IPS-18a (cell line): ENCODE measurements around the gene PIGN.

ENCODE experiments used
- H3K27ac ChIP-seq: one replicate; pipeline ENCODE4 v1.5.1; 2013; ENCODE audit warnings: low read length
- H3K27me3 ChIP-seq: one replicate; pipeline ENCODE4 v1.6.1; 2013; ENCODE audit warnings: mild to moderate bottlenecking, low read length; ENCODE audit not compliant: control insufficient read depth, insufficient read depth
- H3K36me3 ChIP-seq: one replicate; pipeline ENCODE4 v1.6.1; 2013; ENCODE audit warnings: low read depth, low read length; ENCODE audit not compliant: control insufficient read depth
- H3K4me1 ChIP-seq: one replicate; pipeline ENCODE4 v1.6.1; 2013; ENCODE audit warnings: low read depth, low read length; ENCODE audit not compliant: control insufficient read depth
- H3K4me3 ChIP-seq: one replicate; pipeline ENCODE4 v1.5.1; 2013; ENCODE audit warnings: low read length
- H3K9ac ChIP-seq: one replicate; pipeline ENCODE4 v1.6.1; 2013; ENCODE audit warnings: mild to moderate bottlenecking, low read length, moderate library complexity
- H3K9me3 ChIP-seq: one replicate; pipeline ENCODE4 v1.6.1; 2013; ENCODE audit warnings: low read depth, low read length; ENCODE audit not compliant: control insufficient read depth

PIGN gene

DNA sequence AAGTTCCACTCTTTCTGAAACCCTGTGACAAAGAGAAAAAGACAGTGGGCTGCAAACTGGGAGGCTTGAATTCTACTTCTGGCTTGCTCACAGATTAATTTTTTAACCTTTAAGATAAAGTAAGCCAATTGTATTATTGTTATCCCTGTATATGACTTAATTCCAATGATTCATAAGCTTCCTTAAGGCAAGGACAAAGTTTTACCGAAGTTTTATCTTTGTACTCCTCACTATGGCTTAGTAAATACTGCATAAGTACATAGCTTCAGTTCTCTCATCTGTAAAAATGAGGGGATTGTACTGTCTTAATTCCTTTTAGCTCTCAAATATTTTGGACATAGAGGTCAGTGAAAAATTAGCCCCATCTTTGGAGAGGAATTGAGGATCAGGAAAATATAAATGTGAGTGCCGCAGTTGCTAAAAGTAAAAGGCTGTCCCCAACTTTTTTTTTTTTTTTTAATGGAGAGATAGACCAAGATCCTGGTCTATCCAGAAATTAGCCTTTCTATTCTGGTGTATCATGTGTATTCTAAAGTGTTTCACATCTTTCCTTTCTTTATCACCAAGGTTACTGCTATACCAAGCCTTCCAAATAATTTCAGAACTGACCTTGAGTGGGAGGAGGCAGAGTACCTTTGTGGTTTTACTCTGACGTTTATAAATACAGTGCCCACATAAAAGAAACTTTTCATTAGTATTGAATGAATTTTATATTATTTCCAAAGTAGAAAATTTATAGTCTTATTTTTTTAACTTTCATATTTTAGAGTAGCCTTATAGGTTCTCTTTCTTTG, 13.5 kb upstream of the PIGN start:
- H3K9ac ChIP-seq, result no peak overlapping the region
- no peak overlapping the region for H3K4me3 ChIP-seq
- no peaks in the 10 kb centered on the region for H3K9me3 ChIP-seq
- H3K4me1 ChIP-seq, result no peaks in the 10 kb centered on the region
- no peaks in the 10 kb centered on the region for H3K27me3 ChIP-seq
- no peaks in the 10 kb centered on the region for H3K36me3 ChIP-seq
- no peak overlapping the region for H3K27ac ChIP-seq

DNA sequence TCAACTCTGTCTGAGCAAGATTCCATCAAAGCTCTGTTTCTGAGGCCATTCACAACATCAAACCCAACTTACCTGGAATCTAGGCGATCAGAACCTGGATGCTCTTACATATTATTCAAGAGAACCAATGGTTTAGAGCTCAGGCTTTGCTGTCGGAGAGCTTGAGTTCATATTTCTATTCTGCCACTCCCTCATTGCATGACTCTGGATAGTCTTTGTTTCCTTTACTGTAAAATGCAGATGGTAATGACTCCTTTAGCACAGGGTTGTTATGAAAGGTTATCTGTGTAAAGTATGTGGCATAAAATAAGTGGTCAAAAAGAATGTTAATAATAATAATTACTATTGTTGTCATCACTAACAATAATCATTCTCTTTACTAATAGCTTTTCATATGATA, 12.8 kb upstream of the PIGN start:
- Histone ChIP-seq H3K9me3 (no peaks in the 10 kb centered on the region), H3K27me3 (no peaks in the 10 kb centered on the region), H3K4me1 (no peaks in the 10 kb centered on the region), H3K27ac (no peak overlapping the region), H3K4me3 (no peak overlapping the region), H3K36me3 (no peaks in the 10 kb centered on the region), H3K9ac (no peak overlapping the region)

DNA sequence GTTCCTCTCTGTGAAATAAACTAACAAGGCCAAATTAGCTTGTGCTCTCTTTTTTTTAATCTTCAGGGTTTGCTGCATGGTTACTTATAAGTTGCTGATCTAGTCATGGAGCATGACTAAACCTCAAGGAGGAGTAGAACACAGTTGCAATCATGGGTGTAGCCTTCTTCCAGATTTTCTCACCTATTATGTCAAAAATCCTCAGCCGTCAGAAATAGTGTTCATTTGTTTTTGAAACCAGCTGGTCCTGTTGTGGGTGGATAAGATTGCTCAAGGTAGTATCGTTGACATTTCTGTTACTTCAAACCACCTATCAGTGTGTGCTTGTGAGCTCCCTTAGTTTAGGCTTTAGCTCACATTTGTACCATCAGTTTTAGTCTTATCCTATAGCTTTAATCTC, 11.4 kb upstream of the PIGN start:
- Histone ChIP-seq H3K36me3 (no peaks in the 10 kb centered on the region), H3K4me1 (no peaks in the 10 kb centered on the region), H3K9ac (no peak overlapping the region), H3K9me3 (no peaks in the 10 kb centered on the region), H3K27me3 (no peaks in the 10 kb centered on the region), H3K27ac (no peak overlapping the region), H3K4me3 (no peak overlapping the region)

GRCh38 chr18:62196980-62197379, 10.1 kb upstream of the PIGN start:
- Histone ChIP-seq H3K4me1 (no peaks in the 10 kb centered on the region), H3K36me3 (no peaks in the 10 kb centered on the region), H3K27ac (no peak overlapping the region), H3K9ac (no peak overlapping the region), H3K9me3 (no peaks in the 10 kb centered on the region), H3K4me3 (no peak overlapping the region), H3K27me3 (no peaks in the 10 kb centered on the region)

- Histone ChIP-seq H3K27ac (no peak overlapping the region), H3K4me1 (no peaks in the 10 kb centered on the region), H3K27me3 (no peaks in the 10 kb centered on the region), H3K36me3 (no peaks in the 10 kb centered on the region), H3K4me3 (no peak overlapping the region), H3K9me3 (no peaks in the 10 kb centered on the region), H3K9ac (no peak overlapping the region)
Observed at GRCh38 chr18:62196079-62196478, 9.2 kb upstream of the PIGN start.

DNA sequence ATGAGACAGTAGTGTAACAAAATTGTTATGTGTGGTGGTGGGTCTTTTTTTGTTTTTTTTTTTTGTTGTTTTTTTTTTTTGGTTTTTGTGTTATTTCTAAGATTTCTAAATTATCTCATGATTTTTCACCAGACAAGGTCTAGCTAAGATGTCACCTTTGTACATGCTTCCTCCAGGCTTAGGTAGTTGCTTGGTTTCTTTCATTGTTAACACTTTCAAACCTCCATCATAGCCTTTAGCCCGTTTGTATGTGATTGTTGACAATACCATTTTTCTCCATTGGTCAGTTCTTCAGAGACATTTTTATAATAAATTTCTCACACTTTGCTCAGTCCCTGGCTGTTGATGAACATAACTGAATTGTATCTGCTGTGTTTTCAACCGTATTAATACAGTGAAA, 2.4 kb upstream of the PIGN start:
- Histone ChIP-seq H3K4me1 (peaks cover 11% of the 10 kb centered on the region), H3K27ac (no peak overlapping the region), H3K36me3 (no peaks in the 10 kb centered on the region), H3K27me3 (no peaks in the 10 kb centered on the region), H3K9me3 (no peaks in the 10 kb centered on the region), H3K9ac (peak overlapping the region; percentile 93), H3K4me3 (peak overlapping the region; percentile 99)

- no peaks in the 10 kb centered on the region for H3K27me3 ChIP-seq
- no peaks in the 10 kb centered on the region for H3K36me3 ChIP-seq
- H3K4me1 ChIP-seq, result peaks cover 11% of the 10 kb centered on the region
- H3K9ac ChIP-seq, result peak overlapping the region; percentile 93
- no peaks in the 10 kb centered on the region for H3K9me3 ChIP-seq
- H3K4me3 ChIP-seq, result peak overlapping the region; percentile 99
- H3K27ac ChIP-seq, result peak overlapping the region; percentile 97
Observed at GRCh38 chr18:62187543-62188510, 971 bp upstream of the PIGN start.

DNA sequence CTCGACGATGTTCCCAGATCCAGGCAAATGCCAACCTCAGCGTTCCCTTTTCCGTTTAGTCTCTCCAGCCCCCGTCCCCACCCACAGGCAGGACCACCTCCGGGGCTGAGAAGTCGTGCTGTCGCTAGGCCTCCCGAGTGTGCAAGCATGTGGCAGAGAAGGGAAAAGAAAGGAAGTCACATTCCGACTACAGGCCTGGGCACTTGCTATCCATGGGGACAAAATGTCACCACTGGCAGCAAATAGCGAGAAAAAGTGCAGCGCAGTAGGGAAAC, 420 bp downstream of the PIGN start:
- H3K9ac ChIP-seq, result peak overlapping the region; percentile 87
- H3K4me1 ChIP-seq, result peaks cover 11% of the 10 kb centered on the region
- H3K27me3 ChIP-seq, result no peaks in the 10 kb centered on the region
- H3K27ac ChIP-seq, result peak overlapping the region; percentile 68
- H3K9me3 ChIP-seq, result no peaks in the 10 kb centered on the region
- H3K4me3 ChIP-seq, result peak overlapping the region; percentile 99
- H3K36me3 ChIP-seq, result no peaks in the 10 kb centered on the region

DNA sequence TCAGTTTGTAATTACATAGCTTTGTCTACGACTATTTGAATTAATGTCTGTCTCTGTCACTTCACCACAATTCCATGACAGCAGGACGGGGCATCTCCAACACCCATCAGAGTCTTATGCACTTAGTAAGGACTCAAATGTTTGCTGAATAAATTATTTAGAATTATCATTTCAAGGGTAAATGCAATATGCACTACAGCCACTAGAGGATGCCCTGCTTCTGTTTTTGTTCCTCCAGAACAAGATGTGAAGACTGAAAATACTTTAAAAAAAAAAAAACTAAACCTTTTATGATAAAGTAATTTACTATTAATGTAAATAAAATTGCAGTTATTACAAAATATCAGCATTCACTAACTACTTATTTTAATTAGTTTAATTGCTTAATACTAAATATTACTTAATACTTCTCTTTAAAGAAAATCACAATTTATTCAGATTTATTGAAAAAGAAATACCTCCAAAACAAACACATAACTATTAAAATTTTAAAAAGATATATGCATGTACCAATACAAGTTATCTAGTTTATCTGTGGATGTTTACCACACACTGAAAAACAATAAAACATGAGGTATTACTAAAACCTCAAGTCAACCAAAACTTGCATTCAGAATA, 3.2 kb downstream of the PIGN start:
- H3K27ac ChIP-seq, result no peak overlapping the region
- no peaks in the 10 kb centered on the region for H3K27me3 ChIP-seq
- no peak overlapping the region for H3K4me3 ChIP-seq
- no peak overlapping the region for H3K9ac ChIP-seq
- H3K36me3 ChIP-seq, result no peaks in the 10 kb centered on the region
- no peaks in the 10 kb centered on the region for H3K9me3 ChIP-seq
- peaks cover 4% of the 10 kb centered on the region for H3K4me1 ChIP-seq

DNA sequence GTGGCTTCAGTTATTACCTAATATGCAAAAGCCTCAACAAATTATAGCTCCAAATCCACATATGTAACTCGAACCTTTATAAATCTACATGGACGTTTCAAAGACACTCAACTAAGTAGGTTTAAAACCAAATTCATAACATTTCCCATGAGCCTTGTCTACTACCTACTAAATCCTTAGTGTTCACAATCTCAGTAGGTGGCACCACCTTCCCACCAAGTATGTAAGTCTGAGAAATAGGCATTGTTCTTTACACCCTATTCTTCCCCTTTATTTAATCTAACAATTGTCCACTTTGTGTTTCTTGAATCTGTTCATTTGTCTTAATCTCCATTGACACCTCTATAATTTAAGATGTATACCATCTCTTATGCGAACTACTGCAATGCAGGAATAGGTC, 4.6 kb downstream of the PIGN start:
- Histone ChIP-seq H3K4me1 (no peaks in the 10 kb centered on the region), H3K27me3 (no peaks in the 10 kb centered on the region), H3K27ac (no peak overlapping the region), H3K4me3 (no peak overlapping the region), H3K9me3 (no peaks in the 10 kb centered on the region), H3K36me3 (no peaks in the 10 kb centered on the region), H3K9ac (no peak overlapping the region)

DNA sequence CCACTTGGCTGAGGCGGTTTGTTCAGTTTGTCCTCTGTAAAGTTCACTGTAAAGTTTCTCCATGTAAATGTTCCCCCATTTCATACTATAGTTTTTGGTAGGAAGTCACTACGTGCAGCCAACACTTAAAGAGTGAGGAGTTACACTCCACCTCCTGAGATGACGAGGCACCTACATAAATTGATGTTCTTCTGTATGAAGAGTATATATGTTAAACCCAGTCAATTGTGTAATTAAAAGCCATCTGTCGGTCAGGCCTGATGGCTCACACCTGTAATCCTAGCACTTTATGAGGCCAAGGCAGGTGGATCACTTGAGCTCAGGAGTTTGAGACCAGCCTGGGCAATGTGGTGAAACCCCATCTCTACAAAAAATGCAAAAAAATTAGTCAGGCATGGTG, 7.6 kb downstream of the PIGN start:
- H3K4me3 ChIP-seq, result no peak overlapping the region
- no peaks in the 10 kb centered on the region for H3K9me3 ChIP-seq
- H3K9ac ChIP-seq, result no peak overlapping the region
- no peaks in the 10 kb centered on the region for H3K4me1 ChIP-seq
- no peaks in the 10 kb centered on the region for H3K36me3 ChIP-seq
- no peaks in the 10 kb centered on the region for H3K27me3 ChIP-seq
- H3K27ac ChIP-seq, result no peak overlapping the region
